C1 segment of cervical spinal cord (tissue), 14 donors: ENCODE data around the gene IPO11.
A peak's percentile ranks its signal among the peaks of the same experiment; 100 is the strongest.

Experiments
- DNase-seq, 14 donors: peaks; one replicate each; lab custom pipeline; 2025; lab: John Stamatoyannopoulos, UW

Gene IPO11

GRCh38 chr5:62412549-62413329, at the start of gene IPO11:
IPO11 (plus strand) TSS chr5:62412763; CDS start chr5:62437280, 24,517 bp downstream.
- peak; percentile 78 to 100 (median 97) for DNase-seq

GRCh38 chr5:62369039-62369438, 43.5 kb upstream of the IPO11 start:
- DNase-seq, result no peak

- DNase-seq, result no peak
These were observed 41.2 kb upstream of the IPO11 start for GRCh38 chr5:62371409-62371808.

GRCh38 chr5:62372600-62372999, 40.0 kb upstream of the IPO11 start:
- DNase-seq, result no peak

- DNase-seq, result no peak
These were observed 39.2 kb upstream of the IPO11 start for GRCh38 chr5:62373382-62373781.

GRCh38 chr5:62374090-62374489, 38.5 kb upstream of the IPO11 start:
- DNase-seq, result no peak

- DNase-seq, result no peak
These were observed 36.9 kb upstream of the IPO11 start for GRCh38 chr5:62375627-62376026.

- DNase-seq, result no peak
These were observed 36.5 kb upstream of the IPO11 start for GRCh38 chr5:62376064-62376463.

- no peak for DNase-seq
These were observed 27.4 kb upstream of the IPO11 start for GRCh38 chr5:62385131-62385530.

GRCh38 chr5:62385816-62386400, 26.7 kb upstream of the IPO11 start:
- no peak for DNase-seq

- DNase-seq, result no peak
These were observed 25.7 kb upstream of the IPO11 start for GRCh38 chr5:62386824-62387223.

- DNase-seq, result no peak
These were observed 17.2 kb upstream of the IPO11 start for GRCh38 chr5:62395210-62395950.

GRCh38 chr5:62403411-62404250, 8.9 kb upstream of the IPO11 start, which contains the start of gene DIMT1:
DIMT1 (minus strand) TSS chr5:62403905; CDS start chr5:62403772, 133 bp downstream.
- DNase-seq, result peak; percentile 74 to 98 (median 93)

- no peak for DNase-seq
These were observed 1.1 kb downstream of the IPO11 start for GRCh38 chr5:62413711-62414110.

GRCh38 chr5:62418462-62419076, 6.0 kb downstream of the IPO11 start:
- no peak for DNase-seq

- no peak for DNase-seq
These were observed 7.0 kb downstream of the IPO11 start for GRCh38 chr5:62419609-62420008.

GRCh38 chr5:62421414-62421813, 8.9 kb downstream of the IPO11 start:
- DNase-seq, result no peak

GRCh38 chr5:62424763-62425162, 12.2 kb downstream of the IPO11 start:
- no peak for DNase-seq

GRCh38 chr5:62431735-62432620, 19.4 kb downstream of the IPO11 start:
- DNase-seq, result no peak

- DNase-seq, result no peak
These were observed 20.1 kb downstream of the IPO11 start for GRCh38 chr5:62432621-62433064.
